Heart right ventricle (tissue), 16 donors: Measurements from ENCODE around the gene RYR3. TPM values are rescaled to one million over a fixed set of nuclear protein-coding genes. Genes with fewer than 3 reads are reported as not detected.

Experiments used
- ATAC-seq, 8 donors: fragments of 200-7000 bp; cut with Tn5 transposase; one replicate each; pipeline ENCODE4 v1.9.1; 2020; ENCODE audit warnings: mild to moderate bottlenecking in 8 of 8, moderate library complexity in 8 of 8, moderate number of reproducible peaks in 1 of 8
- DNase-seq, 2 donors: peaks; one replicate each; pipeline ENCODE4 v3.0.0-alpha.2; 2020
- H3K27ac ChIP-seq, 10 donors: fragments of 200-600 bp; sonication (generic) in 2 of 10; one replicate each; pipeline versions ENCODE4 v1.5.0 to v1.8.0; 2020 to 2022; ENCODE audit warnings: mild to moderate bottlenecking in 3 of 10
- H3K27me3 ChIP-seq, 7 donors: fragments of 200-600 bp; one replicate each; pipeline ENCODE4 v1.8.0; 2021 to 2022; ENCODE audit warnings: mild to moderate bottlenecking in 2 of 7
- H3K36me3 ChIP-seq, 9 donors: fragments of 200-600 bp; sonication (generic) in 1 of 9; one replicate each; pipeline versions ENCODE4 v1.5.0 to v1.8.0; 2020 to 2022; ENCODE audit warnings: mild to moderate bottlenecking in 2 of 9
- H3K4me1 ChIP-seq, 9 donors: fragments of 200-600 bp; sonication (generic) in 1 of 9; one replicate each; pipeline versions ENCODE4 v1.5.0 to v1.8.0; 2020 to 2022; ENCODE audit warnings: mild to moderate bottlenecking in 4 of 9
- H3K4me3 ChIP-seq, 10 donors: fragments of 200-600 bp; sonication (generic) in 2 of 10; one replicate each; pipeline versions ENCODE4 v1.5.0 to v1.8.0; 2020 to 2022; ENCODE audit warnings: mild to moderate bottlenecking in 7 of 10, moderate library complexity in 2 of 10
- H3K9me3 ChIP-seq, 11 donors: fragments of 200-600 bp in 10 of 11; sonication (generic) in 2 of 11; one replicate each; pipeline versions ENCODE4 v1.5.0 to v1.8.0; 2013 to 2022; ENCODE audit warnings: mild to moderate bottlenecking in 2 of 11, control low read depth in 1 of 11, moderate library complexity in 1 of 11
- WGBS, 2 donors: extraction: QIAGEN DNeasy Blood & Tissue Kit; methylation state at CpG; one replicate each; pipeline ENCODE4 v1.1.7; 2013; ENCODE audit warnings: inconsistent platforms in 1 of 2; 5-methylcytosine and 5-hydroxymethylcytosine counted together
- intact Hi-C, 10 donors: fragments of 100-400 bp; cut with DNase I; formaldehyde crosslinking; loops; one replicate each; pipeline versions ENCODE4 v1.11.1 to v1.14.2; 2022
- polyA plus RNA-seq, 2 donors: library from polyadenylated mRNA; stranded (reverse); fragments of 200-250 nt; gene quantifications; one replicate each; pipeline ENCODE4 v1.2.3, GENCODE V29; 2013
- total RNA-seq, 10 donors: library from RNA; stranded (reverse); fragmentation: NEBNext Ultra II Directional in 3 of 10; extraction: Animal tissue kit (Norgen Biotek cat#: 25700) in 3 of 10; gene quantifications; one replicate each; pipeline versions ENCODE4 v1.2.1 to v1.2.4, GENCODE V29; 2021 to 2023
- TF ChIP-seq, protein P1 (sequence below), 9 donors: fragments of 200-600 bp; sonication (generic) in 2 of 9; IDR thresholded peaks; one replicate each; pipeline versions ENCODE4 v1.5.0 to v1.8.0; 2021 to 2022; ENCODE audit warnings: antibody characterized with exemption in 9 of 9, mild to moderate bottlenecking in 5 of 9, moderate library complexity in 1 of 9
- donor health status: Arrhythmogenic right ventricular cardiomyopathy.
- donor health status: ischemic (EF 13 %, LVEDD 7.1; RV severe dilation, severe dysfunction).
- donor health status: healthy with polysubstance abuse.
- donor health status: DM: no; HTN: yes; CAD: no.
- donor health status: DM: no; HTN: no; CAD: no.
- donor health status: ischemic (EF 25% LVEDD 6.9; RV normal size, moderate dysfunction).
- donor health status: ischemic (EF 25% LVEDD 5.7; RV mildly dilated, moderate dysfunction).
- donor health status: healthy.
- donor health status: DM: yes; HTN: yes; CAD: no.
- donor health status: Ischemic cardiomyopathy.
- donor health status: ischemic (EF 35%, LVEDD 5.7; RV mildly dilated, moderate dysfunction).
- donor health status: nonischemic (EF 11% LVEDD 7.7; RV severe dilation, severe dysfunction).
- donor health status: DM: yes; HTN: yes; CAD: no.
- donor health status: PGD.
- donor health status: ischemic (EF 29% LVEDD 5.4; RV normal size, mild dysfunction).
- donor health status: nonischemic (EF 23%, LVEDD 6.1; RV moderate dilation, normal function).

The RYR3 gene
- total and polyA plus RNA-seq, 12 donors, result 0.02 to 1.00 (median 0.13) TPM; not detected in 2

- Histone ChIP-seq H3K36me3 (no peaks in the 10 kb centered on the region), H3K27ac (no peak overlapping the region), H3K4me1 (no peaks in the 10 kb centered on the region), H3K27me3 (peaks cover 0 to 4% (median 0%) of the 10 kb centered on the region in 7 donors), H3K4me3 (no peak overlapping the region), H3K9me3 (peaks cover 0 to 2% (median 0%) of the 10 kb centered on the region in 11 donors)
- TF ChIP-seq, protein P1, sequence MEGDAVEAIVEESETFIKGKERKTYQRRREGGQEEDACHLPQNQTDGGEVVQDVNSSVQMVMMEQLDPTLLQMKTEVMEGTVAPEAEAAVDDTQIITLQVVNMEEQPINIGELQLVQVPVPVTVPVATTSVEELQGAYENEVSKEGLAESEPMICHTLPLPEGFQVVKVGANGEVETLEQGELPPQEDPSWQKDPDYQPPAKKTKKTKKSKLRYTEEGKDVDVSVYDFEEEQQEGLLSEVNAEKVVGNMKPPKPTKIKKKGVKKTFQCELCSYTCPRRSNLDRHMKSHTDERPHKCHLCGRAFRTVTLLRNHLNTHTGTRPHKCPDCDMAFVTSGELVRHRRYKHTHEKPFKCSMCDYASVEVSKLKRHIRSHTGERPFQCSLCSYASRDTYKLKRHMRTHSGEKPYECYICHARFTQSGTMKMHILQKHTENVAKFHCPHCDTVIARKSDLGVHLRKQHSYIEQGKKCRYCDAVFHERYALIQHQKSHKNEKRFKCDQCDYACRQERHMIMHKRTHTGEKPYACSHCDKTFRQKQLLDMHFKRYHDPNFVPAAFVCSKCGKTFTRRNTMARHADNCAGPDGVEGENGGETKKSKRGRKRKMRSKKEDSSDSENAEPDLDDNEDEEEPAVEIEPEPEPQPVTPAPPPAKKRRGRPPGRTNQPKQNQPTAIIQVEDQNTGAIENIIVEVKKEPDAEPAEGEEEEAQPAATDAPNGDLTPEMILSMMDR (IDR thresholded peaks at IDR 0.05), result no peak
- intact Hi-C loops, result loop anchor here in 1 of 10 donors (10.0 kb wide), 1 partner anchor 59 kb away; no protein-coding TSS in a partner anchor
- DNase-seq (no peak), ATAC-seq (no peak)
- WGBS, 2 donors, result 55 to 57% methylated on average over 7 of the region's 7 CpGs
Measured at GRCh38 chr15:33395846-33396245, 85.1 kb downstream of the RYR3 start.

DNA sequence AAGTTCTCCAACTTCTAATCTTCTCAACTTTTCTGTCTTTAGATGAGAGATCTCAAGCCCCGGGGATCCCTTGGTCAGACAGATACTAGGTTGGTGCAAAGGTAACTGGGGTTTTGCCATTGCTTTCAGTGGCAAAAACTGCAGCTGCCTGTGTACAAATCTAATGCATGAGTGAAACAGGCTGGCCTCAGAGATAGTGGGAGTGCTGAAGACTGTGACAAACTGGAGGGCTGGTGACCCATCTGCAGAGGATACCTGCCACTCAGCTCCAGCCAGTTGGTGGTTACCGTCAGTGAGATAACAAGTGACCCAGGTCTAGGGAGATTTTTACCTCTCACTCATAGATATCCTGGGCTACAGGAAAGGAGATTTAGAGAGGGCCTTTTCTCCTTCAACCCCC is 85.7 kb downstream of the RYR3 start:
- no peak overlapping the region for H3K4me3 ChIP-seq
- DNase-seq (no peak), ATAC-seq (no peak)
- intact Hi-C loops, result loop anchor here in 1 of 10 donors (10.0 kb wide), 1 partner anchor 58 kb away; no protein-coding TSS in a partner anchor
- peaks cover 0 to 4% (median 0%) of the 10 kb centered on the region in 7 donors for H3K27me3 ChIP-seq
- 49 to 50% methylated on average over 2 of the region's 2 CpGs for WGBS, 2 donors
- no peak overlapping the region for H3K27ac ChIP-seq
- no peaks in the 10 kb centered on the region for H3K36me3 ChIP-seq
- H3K9me3 ChIP-seq, result peaks cover 0 to 2% (median 0%) of the 10 kb centered on the region in 11 donors
- no peaks in the 10 kb centered on the region for H3K4me1 ChIP-seq
- TF ChIP-seq, protein P1 (IDR thresholded peaks at IDR 0.05), result no peak

DNA sequence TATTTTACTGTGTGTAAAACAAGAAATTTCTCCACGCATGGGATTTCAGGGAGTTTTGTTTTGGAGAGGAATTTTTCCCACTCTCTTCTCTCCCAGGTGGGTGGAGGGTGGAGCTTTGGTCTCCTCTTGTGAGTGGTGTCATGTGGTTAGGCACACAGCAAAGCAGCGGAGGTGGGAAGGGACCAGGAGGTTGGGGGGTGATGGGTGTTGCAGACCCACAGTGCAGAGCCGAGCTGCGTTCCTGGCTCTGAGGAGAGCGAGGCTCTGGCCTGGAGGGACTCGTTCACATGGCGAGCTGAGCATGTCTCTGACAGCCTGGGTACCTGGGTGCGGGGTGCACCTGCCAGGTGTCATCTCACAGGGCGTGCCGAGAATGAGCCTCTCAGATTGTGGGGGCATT is 87.8 kb downstream of the RYR3 start:
- TF ChIP-seq, protein P1 (IDR thresholded peaks at IDR 0.05), result no peak
- Histone ChIP-seq H3K4me1 (no peaks in the 10 kb centered on the region), H3K36me3 (no peaks in the 10 kb centered on the region), H3K27me3 (peaks cover 0 to 4% (median 0%) of the 10 kb centered on the region in 7 donors), H3K9me3 (peaks cover 0 to 2% (median 0%) of the 10 kb centered on the region in 11 donors), H3K4me3 (no peak overlapping the region), H3K27ac (no peak overlapping the region)
- WGBS, 2 donors, result 82 to 83% methylated on average over 10 of the region's 10 CpGs
- no peak for DNase-seq
- ATAC-seq, result no peak
- intact Hi-C loops, result loop anchor here in 1 of 10 donors (10.0 kb wide), 1 partner anchor 56 kb away; no protein-coding TSS in a partner anchor

DNA sequence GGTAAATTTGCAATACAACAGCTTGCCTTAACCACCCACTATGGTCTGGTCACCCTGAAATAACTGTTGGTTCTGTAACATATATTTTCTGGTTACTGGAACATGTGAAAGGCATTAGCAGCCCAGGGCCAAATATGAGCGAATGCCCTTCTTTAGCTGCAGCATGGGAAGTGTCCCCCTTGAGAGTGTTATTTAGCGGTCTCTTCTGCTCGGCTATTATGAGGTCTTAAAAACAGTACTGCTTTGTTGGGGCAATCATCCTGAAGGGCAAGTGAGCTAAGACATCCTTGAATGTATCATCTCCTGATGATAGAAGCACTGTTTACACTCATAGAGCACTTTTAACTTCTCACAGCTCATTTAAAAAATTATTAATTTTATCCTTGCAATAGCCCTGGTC is 90.2 kb downstream of the RYR3 start:
- 80 to 81% methylated on average over 3 of the region's 3 CpGs for WGBS, 2 donors
- TF ChIP-seq, protein P1 (IDR thresholded peaks at IDR 0.05), result no peak
- Histone ChIP-seq H3K4me3 (no peak overlapping the region), H3K9me3 (peaks cover 0 to 2% (median 0%) of the 10 kb centered on the region in 11 donors), H3K4me1 (no peaks in the 10 kb centered on the region), H3K27ac (no peak overlapping the region), H3K36me3 (no peaks in the 10 kb centered on the region), H3K27me3 (peaks cover 0 to 6% (median 0%) of the 10 kb centered on the region in 7 donors)
- intact Hi-C loops, result no loop called here
- ATAC-seq, result no peak
- no peak for DNase-seq
